Measurements from ENCODE around the gene KCNC1. TPM values are rescaled to one million over a fixed set of nuclear protein-coding genes. Genes with fewer than 3 reads are reported as not detected.

KCNC1 gene
- total and polyA plus RNA-seq, 2 of the 13 experiments (the other 11 are each of a cell fraction or from before 2014, with no cell fraction given): 0.01 to 0.04 TPM

DNA sequence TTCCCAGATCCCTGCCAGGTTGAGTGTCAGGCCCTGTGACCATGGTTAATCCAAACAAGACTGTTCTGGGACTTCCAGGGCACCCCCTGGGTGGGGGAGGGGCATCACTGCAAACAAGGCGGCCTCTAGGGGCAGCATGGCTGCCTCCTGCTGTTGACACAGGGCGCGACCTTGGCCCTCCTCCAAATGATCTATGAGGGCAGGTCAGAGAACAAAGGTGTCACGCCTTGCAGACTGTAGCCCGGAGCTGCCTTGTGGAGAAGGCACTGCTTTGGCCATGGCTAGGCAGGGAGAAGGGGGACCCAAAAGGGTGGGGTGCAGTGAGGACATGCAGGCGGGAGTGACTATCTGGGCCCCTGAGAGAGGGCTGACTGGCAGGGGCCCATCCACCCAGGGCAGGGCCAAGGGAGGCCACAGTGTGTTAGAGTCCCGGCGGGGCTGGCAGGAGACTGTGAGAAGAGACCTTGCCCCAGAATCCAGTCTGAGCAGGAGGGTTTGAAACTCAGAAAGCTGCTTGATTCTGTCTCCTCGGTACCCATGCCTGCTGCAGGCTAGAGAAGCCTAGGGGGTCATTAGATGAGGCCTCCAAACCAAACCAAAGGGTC lies 35.6 kb downstream of the KCNC1 start (continued):
- TF ChIP-seq, protein P1, sequence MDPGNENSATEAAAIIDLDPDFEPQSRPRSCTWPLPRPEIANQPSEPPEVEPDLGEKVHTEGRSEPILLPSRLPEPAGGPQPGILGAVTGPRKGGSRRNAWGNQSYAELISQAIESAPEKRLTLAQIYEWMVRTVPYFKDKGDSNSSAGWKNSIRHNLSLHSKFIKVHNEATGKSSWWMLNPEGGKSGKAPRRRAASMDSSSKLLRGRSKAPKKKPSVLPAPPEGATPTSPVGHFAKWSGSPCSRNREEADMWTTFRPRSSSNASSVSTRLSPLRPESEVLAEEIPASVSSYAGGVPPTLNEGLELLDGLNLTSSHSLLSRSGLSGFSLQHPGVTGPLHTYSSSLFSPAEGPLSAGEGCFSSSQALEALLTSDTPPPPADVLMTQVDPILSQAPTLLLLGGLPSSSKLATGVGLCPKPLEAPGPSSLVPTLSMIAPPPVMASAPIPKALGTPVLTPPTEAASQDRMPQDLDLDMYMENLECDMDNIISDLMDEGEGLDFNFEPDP (CRISPR knock-in tag; conservative IDR thresholded peaks at IDR 0.05): no peak
- TF ChIP-seq ZFYVE20 (CRISPR knock-in tag; IDR thresholded peaks at IDR 0.05; ENCODE audit: borderline replicate concordance, low read depth) (no peak), ZBTB7B (CRISPR knock-in tag; IDR thresholded peaks at IDR 0.05) (peak; percentile 96), EEA1 (CRISPR knock-in tag; IDR thresholded peaks at IDR 0.05; ENCODE audit: borderline replicate concordance) (no peak), SIN3B (IDR thresholded peaks at IDR 0.05; ENCODE audit: low read length) (no peak), ZMYM4 (CRISPR knock-in tag; IDR thresholded peaks at IDR 0.05) (peak; percentile 99), GLI4 (CRISPR knock-in tag; IDR thresholded peaks at IDR 0.05; ENCODE audit: borderline replicate concordance) (no peak; the same call in 1 of the 2 replicates), TCF7L2 (IDR thresholded peaks at IDR 0.05; ENCODE audit: low read depth, low read length) (no peak), KDM4B (CRISPR knock-in tag; IDR thresholded peaks at IDR 0.05) (peak; percentile 95), NFATC3 (CRISPR knock-in tag; IDR thresholded peaks at IDR 0.05) (no peak), SIX1 (CRISPR knock-in tag; IDR thresholded peaks at IDR 0.05; ENCODE audit: borderline replicate concordance) (peak; percentile 59; the same call in 1 of the 2 replicates), CHCHD3 (CRISPR knock-in tag; IDR thresholded peaks at IDR 0.05) (no peak), TEAD3 (CRISPR knock-in tag; optimal IDR thresholded peaks at IDR 0.05; ENCODE audit: borderline replicate concordance) (peak; percentile 85), FOXP1 (IDR thresholded peaks at IDR 0.05) (no peak; the same call in 1 of the 2 replicates), FOXP1 (CRISPR knock-in tag; IDR thresholded peaks at IDR 0.05) (peak; percentile 87), FOXA3 (CRISPR knock-in tag; IDR thresholded peaks at IDR 0.05) (peak; percentile 100), IKZF1 (IDR thresholded peaks at IDR 0.05) (no peak), ELF1 (CRISPR knock-in tag; IDR thresholded peaks at IDR 0.05) (peak; percentile 66; the same call in 1 of the 2 replicates), ZNF431 (CRISPR knock-in tag; IDR thresholded peaks at IDR 0.05; ENCODE audit: borderline replicate concordance, low read depth) (peak; percentile 90), SP5 (CRISPR knock-in tag; IDR thresholded peaks at IDR 0.05; ENCODE audit: borderline replicate concordance, low read depth) (peak; percentile 92), HIVEP1 (CRISPR knock-in tag; IDR thresholded peaks at IDR 0.05) (peak; percentile 99), U2AF2 (IDR thresholded peaks at IDR 0.05; ENCODE audit: low read depth, low read length) (no peak)
- TF ChIP-seq, protein P2, sequence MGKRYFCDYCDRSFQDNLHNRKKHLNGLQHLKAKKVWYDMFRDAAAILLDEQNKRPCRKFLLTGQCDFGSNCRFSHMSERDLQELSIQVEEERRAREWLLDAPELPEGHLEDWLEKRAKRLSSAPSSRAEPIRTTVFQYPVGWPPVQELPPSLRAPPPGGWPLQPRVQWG (CRISPR knock-in tag; IDR thresholded peaks at IDR 0.05; ENCODE audit: borderline replicate concordance, low read depth): no peak
- TF ChIP-seq, protein P3, sequence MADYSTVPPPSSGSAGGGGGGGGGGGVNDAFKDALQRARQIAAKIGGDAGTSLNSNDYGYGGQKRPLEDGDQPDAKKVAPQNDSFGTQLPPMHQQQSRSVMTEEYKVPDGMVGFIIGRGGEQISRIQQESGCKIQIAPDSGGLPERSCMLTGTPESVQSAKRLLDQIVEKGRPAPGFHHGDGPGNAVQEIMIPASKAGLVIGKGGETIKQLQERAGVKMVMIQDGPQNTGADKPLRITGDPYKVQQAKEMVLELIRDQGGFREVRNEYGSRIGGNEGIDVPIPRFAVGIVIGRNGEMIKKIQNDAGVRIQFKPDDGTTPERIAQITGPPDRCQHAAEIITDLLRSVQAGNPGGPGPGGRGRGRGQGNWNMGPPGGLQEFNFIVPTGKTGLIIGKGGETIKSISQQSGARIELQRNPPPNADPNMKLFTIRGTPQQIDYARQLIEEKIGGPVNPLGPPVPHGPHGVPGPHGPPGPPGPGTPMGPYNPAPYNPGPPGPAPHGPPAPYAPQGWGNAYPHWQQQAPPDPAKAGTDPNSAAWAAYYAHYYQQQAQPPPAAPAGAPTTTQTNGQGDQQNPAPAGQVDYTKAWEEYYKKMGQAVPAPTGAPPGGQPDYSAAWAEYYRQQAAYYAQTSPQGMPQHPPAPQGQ (CRISPR knock-in tag; IDR thresholded peaks at IDR 0.05; ENCODE audit: borderline replicate concordance): no peak; the same call in 1 of the 2 replicates
- TF ChIP-seq, protein P4, sequence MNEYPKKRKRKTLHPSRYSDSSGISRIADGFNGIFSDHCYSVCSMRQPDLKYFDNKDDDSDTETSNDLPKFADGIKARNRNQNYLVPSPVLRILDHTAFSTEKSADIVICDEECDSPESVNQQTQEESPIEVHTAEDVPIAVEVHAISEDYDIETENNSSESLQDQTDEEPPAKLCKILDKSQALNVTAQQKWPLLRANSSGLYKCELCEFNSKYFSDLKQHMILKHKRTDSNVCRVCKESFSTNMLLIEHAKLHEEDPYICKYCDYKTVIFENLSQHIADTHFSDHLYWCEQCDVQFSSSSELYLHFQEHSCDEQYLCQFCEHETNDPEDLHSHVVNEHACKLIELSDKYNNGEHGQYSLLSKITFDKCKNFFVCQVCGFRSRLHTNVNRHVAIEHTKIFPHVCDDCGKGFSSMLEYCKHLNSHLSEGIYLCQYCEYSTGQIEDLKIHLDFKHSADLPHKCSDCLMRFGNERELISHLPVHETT (CRISPR knock-in tag; conservative IDR thresholded peaks at IDR 0.05): 0 out of 2 replicates have a peak, but pooled peaks have one; percentile 52
- TF ChIP-seq, protein P5, sequence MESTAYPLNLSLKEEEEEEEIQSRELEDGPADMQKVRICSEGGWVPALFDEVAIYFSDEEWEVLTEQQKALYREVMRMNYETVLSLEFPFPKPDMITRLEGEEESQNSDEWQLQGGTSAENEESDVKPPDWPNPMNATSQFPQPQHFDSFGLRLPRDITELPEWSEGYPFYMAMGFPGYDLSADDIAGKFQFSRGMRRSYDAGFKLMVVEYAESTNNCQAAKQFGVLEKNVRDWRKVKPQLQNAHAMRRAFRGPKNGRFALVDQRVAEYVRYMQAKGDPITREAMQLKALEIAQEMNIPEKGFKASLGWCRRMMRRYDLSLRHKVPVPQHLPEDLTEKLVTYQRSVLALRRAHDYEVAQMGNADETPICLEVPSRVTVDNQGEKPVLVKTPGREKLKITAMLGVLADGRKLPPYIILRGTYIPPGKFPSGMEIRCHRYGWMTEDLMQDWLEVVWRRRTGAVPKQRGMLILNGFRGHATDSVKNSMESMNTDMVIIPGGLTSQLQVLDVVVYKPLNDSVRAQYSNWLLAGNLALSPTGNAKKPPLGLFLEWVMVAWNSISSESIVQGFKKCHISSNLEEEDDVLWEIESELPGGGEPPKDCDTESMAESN (CRISPR knock-in tag; conservative IDR thresholded peaks at IDR 0.05): peak; percentile 97

All from HepG2 (cell line).